ENCODE results near the gene DBP.
A peak's percentile ranks its signal among the peaks of the same experiment; 100 is the strongest.

The DBP gene

DNA sequence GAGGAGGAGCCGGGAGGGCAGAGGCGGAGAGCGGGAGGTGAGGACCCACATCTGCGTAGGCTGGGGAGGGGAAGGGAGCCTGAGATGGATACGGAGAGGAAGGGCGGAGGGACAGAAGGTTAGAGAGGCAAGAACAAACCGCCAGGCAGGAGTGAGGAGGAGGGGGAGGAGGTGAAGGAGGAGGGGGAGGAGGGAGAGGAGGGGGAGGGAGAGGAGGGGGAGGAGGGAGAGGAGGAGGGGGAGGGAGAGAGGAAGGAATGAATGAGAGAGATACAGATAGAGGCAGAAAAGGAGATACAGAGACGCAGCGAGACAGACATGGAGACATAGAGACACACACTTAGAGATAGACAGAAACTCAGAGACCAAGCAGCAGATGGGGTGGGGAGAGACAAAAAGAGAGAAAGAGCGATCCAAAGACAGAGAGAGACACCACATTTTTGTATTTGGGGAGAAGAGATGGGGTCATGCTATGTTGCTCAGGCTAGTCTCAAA, 9.6 kb upstream of the DBP start:
- TF ChIP-seq TAF1 (IDR thresholded peaks at IDR 0.05; ENCODE audit: borderline replicate concordance, insufficient read depth, low read length) (no peak), POLR2AphosphoS5 (IDR thresholded peaks at IDR 0.05; ENCODE audit: low read depth, low read length) (no peak), FOXP2 (optimal IDR thresholded peaks at IDR 0.05; ENCODE audit: borderline replicate concordance, extremely low read depth, extremely low read length, insufficient read depth) (no peak), SIN3A (IDR thresholded peaks at IDR 0.05; ENCODE audit: borderline replicate concordance, insufficient read depth, low read length) (no peak)
- TF ChIP-seq, protein P1, sequence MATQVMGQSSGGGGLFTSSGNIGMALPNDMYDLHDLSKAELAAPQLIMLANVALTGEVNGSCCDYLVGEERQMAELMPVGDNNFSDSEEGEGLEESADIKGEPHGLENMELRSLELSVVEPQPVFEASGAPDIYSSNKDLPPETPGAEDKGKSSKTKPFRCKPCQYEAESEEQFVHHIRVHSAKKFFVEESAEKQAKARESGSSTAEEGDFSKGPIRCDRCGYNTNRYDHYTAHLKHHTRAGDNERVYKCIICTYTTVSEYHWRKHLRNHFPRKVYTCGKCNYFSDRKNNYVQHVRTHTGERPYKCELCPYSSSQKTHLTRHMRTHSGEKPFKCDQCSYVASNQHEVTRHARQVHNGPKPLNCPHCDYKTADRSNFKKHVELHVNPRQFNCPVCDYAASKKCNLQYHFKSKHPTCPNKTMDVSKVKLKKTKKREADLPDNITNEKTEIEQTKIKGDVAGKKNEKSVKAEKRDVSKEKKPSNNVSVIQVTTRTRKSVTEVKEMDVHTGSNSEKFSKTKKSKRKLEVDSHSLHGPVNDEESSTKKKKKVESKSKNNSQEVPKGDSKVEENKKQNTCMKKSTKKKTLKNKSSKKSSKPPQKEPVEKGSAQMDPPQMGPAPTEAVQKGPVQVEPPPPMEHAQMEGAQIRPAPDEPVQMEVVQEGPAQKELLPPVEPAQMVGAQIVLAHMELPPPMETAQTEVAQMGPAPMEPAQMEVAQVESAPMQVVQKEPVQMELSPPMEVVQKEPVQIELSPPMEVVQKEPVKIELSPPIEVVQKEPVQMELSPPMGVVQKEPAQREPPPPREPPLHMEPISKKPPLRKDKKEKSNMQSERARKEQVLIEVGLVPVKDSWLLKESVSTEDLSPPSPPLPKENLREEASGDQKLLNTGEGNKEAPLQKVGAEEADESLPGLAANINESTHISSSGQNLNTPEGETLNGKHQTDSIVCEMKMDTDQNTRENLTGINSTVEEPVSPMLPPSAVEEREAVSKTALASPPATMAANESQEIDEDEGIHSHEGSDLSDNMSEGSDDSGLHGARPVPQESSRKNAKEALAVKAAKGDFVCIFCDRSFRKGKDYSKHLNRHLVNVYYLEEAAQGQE (IDR thresholded peaks at IDR 0.05; ENCODE audit: insufficient read depth in 1 of 2, low read depth in 2 of 2, low read length in 2 of 2), result no peak

DNA sequence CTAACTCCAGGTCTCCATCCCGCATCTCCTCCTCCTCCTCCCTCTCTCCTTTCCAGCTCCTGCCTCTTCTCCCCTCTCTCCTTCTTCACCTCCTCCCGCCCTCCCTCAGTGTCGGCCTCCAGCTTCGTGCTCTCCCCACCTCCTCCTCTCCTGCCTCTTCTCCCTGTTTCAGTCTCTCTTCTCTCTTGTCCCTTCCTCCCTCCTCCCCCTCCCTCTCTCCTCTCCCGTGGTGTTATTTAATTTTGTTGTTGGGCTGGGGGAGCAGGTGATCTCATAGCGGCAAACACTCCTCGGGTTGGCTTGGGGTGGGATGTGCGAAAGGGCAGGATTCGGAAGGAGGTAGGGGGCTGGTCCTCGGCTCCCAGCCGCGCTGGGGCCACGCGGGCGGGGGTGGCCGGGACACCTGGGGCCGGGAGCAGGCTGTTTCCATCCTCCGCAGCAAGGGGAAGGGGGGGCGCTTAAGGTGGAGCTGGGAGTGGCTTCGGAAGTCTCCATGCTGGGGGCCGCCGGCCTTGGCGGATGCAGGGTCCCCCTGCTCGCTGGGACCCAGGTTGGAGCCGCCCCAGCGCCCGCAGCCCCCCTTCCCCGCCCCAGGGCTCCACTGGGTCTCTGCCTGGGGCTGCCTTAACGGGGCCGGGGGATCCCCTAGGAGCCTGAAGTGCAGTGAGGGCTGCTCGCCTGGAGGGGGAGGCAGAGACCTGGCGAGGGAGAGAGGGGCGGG, 9.0 kb upstream of the DBP start, which contains the start of gene CA11:
CA11 (minus strand) TSS at position 187 of the 721 bp plus-strand sequence. CDS start 555 bp downstream, outside the sequence.
- TF ChIP-seq FOXP2 (optimal IDR thresholded peaks at IDR 0.05; ENCODE audit: borderline replicate concordance, extremely low read depth, extremely low read length, insufficient read depth) (peak; percentile 66), SIN3A (IDR thresholded peaks at IDR 0.05; ENCODE audit: borderline replicate concordance, insufficient read depth, low read length) (no peak; the same call in 1 of the 2 replicates)
- TF ChIP-seq, protein P1 (IDR thresholded peaks at IDR 0.05; ENCODE audit: insufficient read depth in 1 of 2, low read depth in 2 of 2, low read length in 2 of 2), result no peak

DNA sequence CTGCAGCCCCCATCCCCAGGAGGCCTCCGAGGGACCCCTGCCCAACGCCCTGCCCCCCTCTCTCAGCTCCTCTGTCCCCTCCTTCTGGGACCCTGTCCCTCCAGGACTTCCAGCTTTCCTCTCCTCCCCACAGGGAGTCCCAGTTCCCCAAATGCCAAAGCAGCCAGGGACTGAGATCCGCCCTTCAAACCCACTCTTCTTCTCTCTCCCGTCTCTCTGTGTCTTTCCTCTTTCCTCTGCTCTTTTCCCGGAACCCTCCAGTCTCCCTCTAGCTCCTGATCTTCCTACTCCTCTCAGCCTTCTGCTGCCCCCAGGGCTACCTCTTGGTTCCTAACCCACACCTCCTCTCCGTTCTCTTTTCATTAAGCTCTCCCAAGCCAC, 8.4 kb upstream of the DBP start:
- TF ChIP-seq TAF1 (IDR thresholded peaks at IDR 0.05; ENCODE audit: borderline replicate concordance, insufficient read depth, low read length), result no peak
- TF ChIP-seq, protein P1 (IDR thresholded peaks at IDR 0.05; ENCODE audit: insufficient read depth in 1 of 2, low read depth in 2 of 2, low read length in 2 of 2), result no peak
- no peak for TF ChIP-seq SIN3A (IDR thresholded peaks at IDR 0.05; ENCODE audit: borderline replicate concordance, insufficient read depth, low read length)
- no peak for TF ChIP-seq POLR2AphosphoS5 (IDR thresholded peaks at IDR 0.05; ENCODE audit: low read depth, low read length)

DNA sequence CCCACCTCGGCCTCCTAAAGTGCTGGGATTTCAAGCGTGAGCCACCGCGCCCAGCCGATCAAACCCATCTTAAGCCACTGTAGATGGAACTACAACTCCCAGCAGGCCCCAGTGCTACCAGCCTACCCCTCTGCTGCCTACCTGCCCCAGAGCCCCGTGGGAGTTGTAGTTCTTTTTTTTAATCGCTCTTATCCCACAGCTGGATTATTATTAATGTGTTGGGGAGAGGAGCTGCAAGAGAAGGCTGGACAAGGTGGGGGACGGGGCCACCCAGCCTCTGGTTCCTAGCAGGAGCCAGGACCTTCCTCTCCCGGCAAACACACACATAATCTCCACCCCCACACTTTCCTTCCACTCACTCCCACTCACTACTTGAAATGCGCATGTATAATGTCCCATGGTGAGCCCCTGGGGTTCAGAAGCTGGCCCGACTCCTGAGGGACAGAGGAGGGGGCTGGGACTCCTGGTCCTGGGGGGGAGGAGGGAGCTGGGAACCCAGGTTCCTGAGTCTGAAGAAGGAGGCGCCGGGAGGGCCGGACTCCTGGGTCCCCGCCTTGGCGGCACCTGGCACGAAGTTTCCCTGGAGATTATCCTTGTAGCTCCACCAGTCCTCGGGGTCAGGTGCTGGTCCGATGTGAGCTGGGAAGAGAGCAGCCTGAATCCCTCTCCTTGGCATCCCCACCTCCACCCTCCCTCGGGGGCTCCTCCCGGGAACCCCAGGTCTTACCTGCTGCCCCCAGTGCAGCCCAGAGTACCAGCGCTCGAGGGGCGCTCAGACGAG, 7.8 kb upstream of the DBP start:
- no peak for TF ChIP-seq SIN3A (IDR thresholded peaks at IDR 0.05; ENCODE audit: borderline replicate concordance, insufficient read depth, low read length)
- TF ChIP-seq FOXP2 (optimal IDR thresholded peaks at IDR 0.05; ENCODE audit: borderline replicate concordance, extremely low read depth, extremely low read length, insufficient read depth), result no peak
- no peak for TF ChIP-seq POLR2AphosphoS5 (IDR thresholded peaks at IDR 0.05; ENCODE audit: low read depth, low read length)
- TF ChIP-seq, protein P1 (IDR thresholded peaks at IDR 0.05; ENCODE audit: insufficient read depth in 1 of 2, low read depth in 2 of 2, low read length in 2 of 2), result no peak
- TF ChIP-seq TAF1 (IDR thresholded peaks at IDR 0.05; ENCODE audit: borderline replicate concordance, insufficient read depth, low read length), result no peak
